Chondrocyte (in vitro differentiated cells): Measurements from ENCODE around the gene CFAP20DC. TPM values are rescaled to one million over a fixed set of nuclear protein-coding genes. Genes with fewer than 3 reads are reported as not detected.
A peak's percentile ranks its signal among the peaks of the same experiment; 100 is the strongest.

Source experiments
- DNase-seq: peaks from one replicate; pipeline ENCODE4 v3.0.0; 2021; ENCODE audit warnings: mixed read lengths, low spot score
- H3K27ac Mint-ChIP-seq: one replicate; pipeline ENCODE4 v1.8.0; 2021; ENCODE audit warnings: mild to moderate bottlenecking, moderate library complexity, mixed read lengths; ENCODE audit not compliant: unreplicated experiment
- H3K27me3 Mint-ChIP-seq: 2 replicates; pipeline ENCODE4 v1.8.0; 2021; ENCODE audit warnings: low read depth, mixed read lengths
- H3K36me3 Mint-ChIP-seq: 2 replicates; pipeline ENCODE4 v1.8.0; 2021; ENCODE audit warnings: low read depth, mixed read lengths
- H3K4me1 Mint-ChIP-seq: 2 replicates; pipeline ENCODE4 v1.8.0; 2021; ENCODE audit warnings: low read depth, mild to moderate bottlenecking, mixed read lengths
- H3K4me3 Mint-ChIP-seq: one replicate; pipeline ENCODE4 v1.8.0; 2021; ENCODE audit warnings: mild to moderate bottlenecking, moderate library complexity, mixed read lengths; ENCODE audit not compliant: unreplicated experiment
- H3K9me3 Mint-ChIP-seq: 2 replicates; pipeline ENCODE4 v1.8.0; 2021; ENCODE audit warnings: low read depth, mixed read lengths
- CTCF ChIP-seq: fragments of 200-600 bp; sonication (generic); IDR thresholded peaks from 2 replicates; pipeline ENCODE4 v1.5.0; 2021; ENCODE audit warnings: antibody characterized with exemption, mild to moderate bottlenecking, moderate library complexity
- total RNA-seq: library from RNA; stranded (reverse); gene quantifications from 3 replicates; pipeline ENCODE4 v1.2.1, GENCODE V29; 2021

CFAP20DC gene
- total RNA-seq, 1 donor from 2014 or later: 3.1 TPM

- no peaks in the 10 kb centered on the region for H3K27me3 Mint-ChIP-seq
- peaks cover 7% of the 10 kb centered on the region for H3K4me1 Mint-ChIP-seq
- H3K36me3 Mint-ChIP-seq: peaks cover 6% of the 10 kb centered on the region
- TF ChIP-seq CTCF: no peak
- peaks cover 18% of the 10 kb centered on the region for H3K9me3 Mint-ChIP-seq
- H3K27ac Mint-ChIP-seq: no peak overlapping the region
- H3K4me3 Mint-ChIP-seq: no peak overlapping the region
- DNase-seq: no peak
Observed at GRCh38 chr3:59006634-59007517, 42.9 kb downstream of the CFAP20DC start.

GRCh38 chr3:59001675-59002074, 48.1 kb downstream of the CFAP20DC start:
- no peak for DNase-seq
- H3K36me3 Mint-ChIP-seq: no peaks in the 10 kb centered on the region

GRCh38 chr3:58999774-59000160, 50.1 kb downstream of the CFAP20DC start:
- Mint-ChIP-seq H3K27ac (no peak overlapping the region), H3K27me3 (no peaks in the 10 kb centered on the region), H3K9me3 (no peaks in the 10 kb centered on the region), H3K4me1 (peaks cover 17% of the 10 kb centered on the region), H3K36me3 (no peaks in the 10 kb centered on the region), H3K4me3 (no peak overlapping the region)
- DNase-seq: no peak
- no peak for TF ChIP-seq CTCF

More at GRCh38 chr3:59001675-59002074, 48.1 kb downstream of the CFAP20DC start:
- Mint-ChIP-seq H3K27ac (no peak overlapping the region), H3K4me1 (peaks cover 16% of the 10 kb centered on the region), H3K27me3 (no peaks in the 10 kb centered on the region), H3K9me3 (no peaks in the 10 kb centered on the region), H3K4me3 (no peak overlapping the region)
- TF ChIP-seq CTCF: no peak

GRCh38 chr3:58999134-58999773, 50.6 kb downstream of the CFAP20DC start:
- DNase-seq: no peak
- H3K9me3 Mint-ChIP-seq: no peaks in the 10 kb centered on the region
- H3K4me1 Mint-ChIP-seq: peaks cover 20% of the 10 kb centered on the region
- H3K4me3 Mint-ChIP-seq: no peak overlapping the region
- no peak overlapping the region for H3K27ac Mint-ChIP-seq
- no peak for TF ChIP-seq CTCF
- H3K27me3 Mint-ChIP-seq: no peaks in the 10 kb centered on the region
- H3K36me3 Mint-ChIP-seq: no peaks in the 10 kb centered on the region

- H3K4me1 Mint-ChIP-seq: peaks cover 20% of the 10 kb centered on the region
- no peak for DNase-seq
- H3K9me3 Mint-ChIP-seq: no peaks in the 10 kb centered on the region
- no peaks in the 10 kb centered on the region for H3K36me3 Mint-ChIP-seq
- no peak for TF ChIP-seq CTCF
- no peak overlapping the region for H3K4me3 Mint-ChIP-seq
- H3K27ac Mint-ChIP-seq: peak overlapping the region; percentile 45
- H3K27me3 Mint-ChIP-seq: no peaks in the 10 kb centered on the region
Observed at GRCh38 chr3:58998476-58999117, 51.2 kb downstream of the CFAP20DC start.
